Measurements from ENCODE around the gene CDH22.

DNA sequence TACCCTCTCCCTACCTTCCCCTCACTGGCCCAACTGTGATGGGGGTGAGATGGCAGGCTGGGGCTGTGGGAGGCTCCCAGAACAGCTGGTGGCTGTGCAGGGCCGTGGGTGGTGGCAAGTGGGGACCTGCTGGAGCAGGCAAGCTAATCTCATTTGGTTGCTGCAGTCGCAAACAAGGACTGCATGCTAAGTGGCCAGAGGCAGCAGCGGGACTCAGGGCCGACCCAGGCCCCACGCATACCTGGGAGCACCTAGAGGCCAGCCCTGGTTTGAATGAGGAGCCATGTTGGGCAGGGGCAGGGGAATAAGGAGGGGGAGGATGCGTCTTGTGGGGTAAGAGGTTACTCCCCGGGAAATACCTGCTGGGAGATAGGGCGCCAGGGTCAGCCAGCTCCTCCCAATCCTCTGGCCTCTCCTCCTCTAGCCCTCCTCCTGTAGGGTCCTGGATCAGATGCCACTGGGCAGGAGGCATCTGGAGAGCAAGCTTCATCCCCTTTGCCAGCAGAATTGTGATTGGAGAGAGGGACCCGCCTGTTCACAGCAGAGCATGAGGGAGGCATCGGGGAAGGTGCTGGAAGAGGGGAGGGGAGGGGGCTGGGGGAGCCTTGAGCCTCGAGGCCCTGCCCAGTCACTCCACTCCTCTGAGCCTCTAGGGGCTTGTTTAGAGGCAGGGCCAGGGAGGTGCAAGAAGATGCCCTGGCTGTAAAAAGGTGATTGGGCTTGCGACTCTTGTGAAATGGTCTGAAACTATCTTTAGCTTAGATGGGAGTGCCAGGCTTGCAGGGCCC is 24.3 kb upstream of the CDH22 start:
- TF ChIP-seq, protein P1, sequence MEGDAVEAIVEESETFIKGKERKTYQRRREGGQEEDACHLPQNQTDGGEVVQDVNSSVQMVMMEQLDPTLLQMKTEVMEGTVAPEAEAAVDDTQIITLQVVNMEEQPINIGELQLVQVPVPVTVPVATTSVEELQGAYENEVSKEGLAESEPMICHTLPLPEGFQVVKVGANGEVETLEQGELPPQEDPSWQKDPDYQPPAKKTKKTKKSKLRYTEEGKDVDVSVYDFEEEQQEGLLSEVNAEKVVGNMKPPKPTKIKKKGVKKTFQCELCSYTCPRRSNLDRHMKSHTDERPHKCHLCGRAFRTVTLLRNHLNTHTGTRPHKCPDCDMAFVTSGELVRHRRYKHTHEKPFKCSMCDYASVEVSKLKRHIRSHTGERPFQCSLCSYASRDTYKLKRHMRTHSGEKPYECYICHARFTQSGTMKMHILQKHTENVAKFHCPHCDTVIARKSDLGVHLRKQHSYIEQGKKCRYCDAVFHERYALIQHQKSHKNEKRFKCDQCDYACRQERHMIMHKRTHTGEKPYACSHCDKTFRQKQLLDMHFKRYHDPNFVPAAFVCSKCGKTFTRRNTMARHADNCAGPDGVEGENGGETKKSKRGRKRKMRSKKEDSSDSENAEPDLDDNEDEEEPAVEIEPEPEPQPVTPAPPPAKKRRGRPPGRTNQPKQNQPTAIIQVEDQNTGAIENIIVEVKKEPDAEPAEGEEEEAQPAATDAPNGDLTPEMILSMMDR (conservative IDR thresholded peaks at IDR 0.05; ENCODE audit: low read depth, low read length) = no peak
- TF ChIP-seq EZH2 (IDR thresholded peaks at IDR 0.05; ENCODE audit: borderline replicate concordance, low read depth, low read length, poor library complexity, severe bottlenecking) = no peak

Data from A673 (cell line).